H9 (cell line): Measurements from ENCODE around the gene VGF. TPM values are rescaled to one million over a fixed set of nuclear protein-coding genes. Genes with fewer than 3 reads are reported as not detected.

Experiments
- DNase-seq: peaks from one replicate; pipeline ENCODE4 v3.0.0-alpha.2; 2017
- H2AFZ ChIP-seq: one replicate; pipeline ENCODE4 v1.6.1; 2013; ENCODE audit warnings: mild to moderate bottlenecking, low read length, control low read depth, moderate library complexity
- H2AK5ac ChIP-seq: 2 replicates; pipeline ENCODE4 v1.6.1; 2013; ENCODE audit warnings: low read length, control low read depth, mixed read lengths; ENCODE audit not compliant: insufficient read length
- H2BK120ac ChIP-seq: one replicate; pipeline ENCODE4 v1.6.1; 2013; ENCODE audit warnings: low read depth, mild to moderate bottlenecking, low read length, control low read depth, inconsistent platforms; ENCODE audit not compliant: poor library complexity, severe bottlenecking
- H2BK12ac ChIP-seq: 2 replicates; pipeline ENCODE4 v1.6.1; 2013; ENCODE audit warnings: low read length, control low read depth, mixed read lengths, low read depth; ENCODE audit not compliant: insufficient read length
- H2BK15ac ChIP-seq: 2 replicates; pipeline ENCODE4 v1.6.1; 2013; ENCODE audit warnings: low read depth, low read length, control low read depth
- H2BK20ac ChIP-seq: one replicate; pipeline ENCODE4 v1.6.1; 2013; ENCODE audit warnings: low read depth, mild to moderate bottlenecking, low read length, control low read depth, inconsistent platforms; ENCODE audit not compliant: poor library complexity, severe bottlenecking
- H2BK5ac ChIP-seq: 2 replicates; pipeline ENCODE4 v1.6.1; 2013; ENCODE audit warnings: low read length, control low read depth, mixed read lengths; ENCODE audit not compliant: insufficient read length
- H3K14ac ChIP-seq: 2 replicates; pipeline ENCODE4 v1.6.1; 2013; ENCODE audit warnings: low read length, control low read depth; ENCODE audit not compliant: insufficient read depth
- H3K18ac ChIP-seq: 2 replicates; pipeline ENCODE4 v1.6.1; 2013; ENCODE audit warnings: low read depth, mild to moderate bottlenecking, mixed read lengths, low read length, control low read depth; ENCODE audit not compliant: insufficient read length
- H3K23ac ChIP-seq: 2 replicates; pipeline ENCODE4 v1.6.1; 2013; ENCODE audit warnings: low read length, control low read depth, mixed read lengths, low read depth; ENCODE audit not compliant: insufficient read length
- H3K23me2 ChIP-seq: 2 replicates; pipeline ENCODE4 v1.6.1; 2013; ENCODE audit warnings: low read depth, mild to moderate bottlenecking, mixed read lengths, low read length, control low read depth; ENCODE audit not compliant: insufficient read length, poor library complexity, severe bottlenecking
- H3K27ac ChIP-seq: 2 replicates; pipeline ENCODE4 v1.5.1; 2013; ENCODE audit warnings: low read length, control low read depth, mixed read lengths, low read depth; ENCODE audit not compliant: insufficient read length
- H3K27me3 ChIP-seq: 2 replicates; pipeline ENCODE4 v1.6.1; 2013; ENCODE audit warnings: low read length, control low read depth, inconsistent platforms; ENCODE audit not compliant: insufficient read depth
- H3K4ac ChIP-seq: 2 replicates; pipeline ENCODE4 v1.6.1; 2013; ENCODE audit warnings: low read depth, mild to moderate bottlenecking, control low read depth, inconsistent platforms, low read length, moderate library complexity
- H3K4me1 ChIP-seq: 2 replicates; pipeline ENCODE4 v1.6.1; 2013; ENCODE audit warnings: low read length, control low read depth, inconsistent platforms; ENCODE audit not compliant: insufficient read depth
- H3K4me2 ChIP-seq: 2 replicates; pipeline ENCODE4 v1.6.1; 2013; ENCODE audit warnings: low read length, control low read depth, mixed read lengths; ENCODE audit not compliant: insufficient read length, insufficient read depth
- H3K56ac ChIP-seq: 2 replicates; pipeline ENCODE4 v1.6.1; 2013; ENCODE audit warnings: low read depth, mild to moderate bottlenecking, mixed read lengths, low read length, control low read depth; ENCODE audit not compliant: insufficient read length
- H3K79me1 ChIP-seq: 2 replicates; pipeline ENCODE4 v1.6.1; 2013; ENCODE audit warnings: low read depth, mild to moderate bottlenecking, moderate library complexity, low read length, control low read depth, inconsistent platforms; ENCODE audit not compliant: insufficient read depth, poor library complexity, severe bottlenecking
- H3K79me2 ChIP-seq: 2 replicates; pipeline ENCODE4 v1.6.1; 2013; ENCODE audit warnings: low read length, control low read depth, inconsistent platforms; ENCODE audit not compliant: insufficient read depth
- H3K9ac ChIP-seq: 2 replicates; pipeline ENCODE4 v1.6.1; 2013; ENCODE audit warnings: low read length, control low read depth, mixed read lengths; ENCODE audit not compliant: insufficient read length; ENCODE audit errors: extremely low read depth
- H3K9me3 ChIP-seq: one replicate; pipeline ENCODE4 v1.6.1; 2013; ENCODE audit warnings: low read depth, low read length, inconsistent platforms; ENCODE audit not compliant: control insufficient read depth
- H3T11ph ChIP-seq: one replicate; pipeline ENCODE4 v1.6.1; 2013; ENCODE audit warnings: mild to moderate bottlenecking, low read length, control low read depth, inconsistent platforms
- H4K20me1 ChIP-seq: one replicate; pipeline ENCODE4 v1.6.1; 2013; ENCODE audit not compliant: control insufficient read depth, insufficient read length, insufficient read depth
- H4K5ac ChIP-seq: 2 replicates; pipeline ENCODE4 v1.6.1; 2013; ENCODE audit warnings: low read depth, mild to moderate bottlenecking, mixed read lengths, low read length, control low read depth; ENCODE audit not compliant: insufficient read length
- H4K8ac ChIP-seq: replicated peaks from 2 replicates; pipeline ENCODE4 v1.6.1; 2013; ENCODE audit warnings: low read length, control low read depth, mixed read lengths, low read depth; ENCODE audit not compliant: insufficient read length
- H4K91ac ChIP-seq: 2 replicates; pipeline ENCODE4 v1.6.1; 2013; ENCODE audit warnings: low read depth, mild to moderate bottlenecking, moderate library complexity, mixed read lengths, low read length, control low read depth; ENCODE audit not compliant: insufficient read length
- H3K27ac Mint-ChIP-seq, 3 experiments: 2 replicates in 2 of 3; 3 replicates in 1 of 3; pipeline ENCODE4 v1.8.0; 2020 to 2021; ENCODE audit warnings: mixed read lengths in 3 of 3, mild to moderate bottlenecking in 1 of 3, moderate library complexity in 1 of 3
- H3K27me3 Mint-ChIP-seq: 2 replicates; pipeline ENCODE4 v1.8.0; 2021; ENCODE audit warnings: low read depth, mild to moderate bottlenecking, moderate library complexity, mixed read lengths
- H3K36me3 Mint-ChIP-seq, 3 experiments: 2 replicates in 2 of 3; 3 replicates in 1 of 3; pipeline ENCODE4 v1.8.0; 2020 to 2021; ENCODE audit warnings: low read depth in 3 of 3, mixed read lengths in 3 of 3; ENCODE audit not compliant: insufficient read depth in 1 of 3
- H3K4me1 Mint-ChIP-seq, 2 experiments: 2 replicates each; pipeline ENCODE4 v1.8.0; 2020; ENCODE audit warnings: mixed read lengths in 2 of 2
- H3K4me3 Mint-ChIP-seq, 2 experiments: 2 replicates in 1 of 2; 3 replicates in 1 of 2; pipeline ENCODE4 v1.8.0; 2020 to 2021; ENCODE audit warnings: mild to moderate bottlenecking in 2 of 2, mixed read lengths in 2 of 2, moderate library complexity in 1 of 2
- H3K9me3 Mint-ChIP-seq, 2 experiments: 2 replicates in 1 of 2; 3 replicates in 1 of 2; pipeline ENCODE4 v1.8.0; 2020; ENCODE audit warnings: mild to moderate bottlenecking in 2 of 2, mixed read lengths in 2 of 2, moderate library complexity in 1 of 2
- WGBS: extraction: QIAGEN DNeasy Blood & Tissue Kit; methylation state at CpG from one replicate; pipeline ENCODE4 v1.1.7; 2013; ENCODE audit warnings: missing lambda C conversion rate, low lambda C conversion rate, mixed read lengths; ENCODE audit not compliant: insufficient read length; ENCODE audit errors: extremely low coverage; 5-methylcytosine and 5-hydroxymethylcytosine counted together
- total RNA-seq: library from RNA; stranded (reverse); gene quantifications from 2 replicates; pipeline ENCODE4 v1.2.1, GENCODE V29; 2021
- TF ChIP-seq, protein P1 (sequence below): fragments of 200-600 bp; sonication (generic); conservative IDR thresholded peaks from 3 replicates; pipeline ENCODE4 v1.8.0; 2021; ENCODE audit warnings: antibody characterized with exemption, mild to moderate bottlenecking

VGF gene
- total RNA-seq, 1 experiment from 2014 or later, result 37.1 TPM

DNA sequence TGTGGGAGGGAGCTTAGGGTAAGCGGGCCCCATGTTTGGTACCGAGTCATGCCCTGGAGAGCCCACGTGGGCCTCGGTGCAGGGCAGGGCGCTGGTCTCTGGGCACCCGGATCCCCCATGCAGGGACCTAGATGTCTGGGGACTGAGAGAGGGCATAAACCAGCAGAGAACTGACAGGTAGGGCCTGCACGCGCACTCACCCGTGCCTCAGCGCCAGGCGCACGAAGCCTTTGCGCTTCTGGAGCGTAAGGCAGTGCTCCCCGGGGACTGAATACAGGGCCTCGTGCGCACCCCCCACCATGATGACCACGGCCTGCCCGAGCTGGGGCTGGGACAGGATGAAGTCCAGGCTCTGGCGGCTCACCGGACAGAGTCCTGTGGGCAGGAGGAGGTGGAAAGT is 32.6 kb upstream of the VGF start:
- H2BK20ac ChIP-seq, result no peak overlapping the region
- no peak overlapping the region for H2AK5ac ChIP-seq
- H3K79me2 ChIP-seq, result no peaks in the 10 kb centered on the region
- H3K79me1 ChIP-seq, result no peaks in the 10 kb centered on the region
- no CpG with 5 or more reads among the region's 21 CpGs for WGBS
- no peaks in the 10 kb centered on the region for H3K9me3 Mint-ChIP-seq
- peaks cover 3% of the 10 kb centered on the region for H3K23me2 ChIP-seq
- no peak overlapping the region for H2BK5ac ChIP-seq
- no peak overlapping the region for H2BK12ac ChIP-seq
- no peak overlapping the region for H2AFZ ChIP-seq
- peaks cover 11% of the 10 kb centered on the region for H3K27me3 Mint-ChIP-seq
- H3K27me3 ChIP-seq, result no peaks in the 10 kb centered on the region
- H3K4me2 ChIP-seq, result no peak overlapping the region
- H3T11ph ChIP-seq, result no peak overlapping the region
- H3K14ac ChIP-seq, result no peak overlapping the region
- TF ChIP-seq, protein P1, sequence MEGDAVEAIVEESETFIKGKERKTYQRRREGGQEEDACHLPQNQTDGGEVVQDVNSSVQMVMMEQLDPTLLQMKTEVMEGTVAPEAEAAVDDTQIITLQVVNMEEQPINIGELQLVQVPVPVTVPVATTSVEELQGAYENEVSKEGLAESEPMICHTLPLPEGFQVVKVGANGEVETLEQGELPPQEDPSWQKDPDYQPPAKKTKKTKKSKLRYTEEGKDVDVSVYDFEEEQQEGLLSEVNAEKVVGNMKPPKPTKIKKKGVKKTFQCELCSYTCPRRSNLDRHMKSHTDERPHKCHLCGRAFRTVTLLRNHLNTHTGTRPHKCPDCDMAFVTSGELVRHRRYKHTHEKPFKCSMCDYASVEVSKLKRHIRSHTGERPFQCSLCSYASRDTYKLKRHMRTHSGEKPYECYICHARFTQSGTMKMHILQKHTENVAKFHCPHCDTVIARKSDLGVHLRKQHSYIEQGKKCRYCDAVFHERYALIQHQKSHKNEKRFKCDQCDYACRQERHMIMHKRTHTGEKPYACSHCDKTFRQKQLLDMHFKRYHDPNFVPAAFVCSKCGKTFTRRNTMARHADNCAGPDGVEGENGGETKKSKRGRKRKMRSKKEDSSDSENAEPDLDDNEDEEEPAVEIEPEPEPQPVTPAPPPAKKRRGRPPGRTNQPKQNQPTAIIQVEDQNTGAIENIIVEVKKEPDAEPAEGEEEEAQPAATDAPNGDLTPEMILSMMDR, result no peak
- no peak overlapping the region for H3K18ac ChIP-seq
- H3K23ac ChIP-seq, result no peak overlapping the region
- H4K20me1 ChIP-seq, result no peaks in the 10 kb centered on the region
- H3K27ac ChIP-seq, result no peak overlapping the region
- H4K91ac ChIP-seq, result no peak overlapping the region
- no peaks in the 10 kb centered on the region for H3K36me3 Mint-ChIP-seq
- no peak overlapping the region for H2BK15ac ChIP-seq
- no peak overlapping the region for H3K4me3 Mint-ChIP-seq
- no peak overlapping the region for H3K4ac ChIP-seq
- peaks cover 14 to 19% of the 10 kb centered on the region in 2 experiments for H3K4me1 Mint-ChIP-seq
- H2BK120ac ChIP-seq, result no peak overlapping the region
- H4K8ac ChIP-seq, result no peak overlapping the region
- H4K5ac ChIP-seq, result no peak overlapping the region
- DNase-seq, result no peak
- H3K56ac ChIP-seq, result no peak overlapping the region
- no peaks in the 10 kb centered on the region for H3K9me3 ChIP-seq
- no peaks in the 10 kb centered on the region; the same call in 1 of the 2 replicates for H3K4me1 ChIP-seq
- H3K27ac Mint-ChIP-seq, result no peak overlapping the region
- H3K9ac ChIP-seq, result no peak overlapping the region
